HG02798 (cell line): Measurements from ENCODE around the gene RCCD1.
"Not testable (repeated sequence)": the region's sequence is repeated elsewhere in the genome, so short reads cannot be mapped to it uniquely, and the experiment has no call there.

Experiments
- ATAC-seq: cut with Tn5 transposase; IDR thresholded peaks from one replicate; pipeline ENCODE4 v1.9.1; 2021; ENCODE audit warnings: mild to moderate bottlenecking; ENCODE audit not compliant: unreplicated experiment, poor library complexity

Gene RCCD1

GRCh38 chr15:90917569-90917968 is 37.1 kb upstream of the RCCD1 start:
- no peak for ATAC-seq

- ATAC-seq, result no peak
These were observed 36.5 kb upstream of the RCCD1 start for GRCh38 chr15:90918034-90918788.

- no peak for ATAC-seq
These were observed 35.8 kb upstream of the RCCD1 start for GRCh38 chr15:90918835-90919234.

GRCh38 chr15:90921887-90922286 is 32.8 kb upstream of the RCCD1 start:
- no peak for ATAC-seq

- peak; percentile 81 for ATAC-seq
These were observed 31.9 kb upstream of the RCCD1 start for GRCh38 chr15:90922712-90923322.

- peak; percentile 72 for ATAC-seq
These were observed 30.3 kb upstream of the RCCD1 start for GRCh38 chr15:90924375-90924774.

GRCh38 chr15:90926766-90927165 is 27.9 kb upstream of the RCCD1 start:
- not testable (repeated sequence) for ATAC-seq

GRCh38 chr15:90928106-90928505 is 26.6 kb upstream of the RCCD1 start:
- not testable (repeated sequence) for ATAC-seq

GRCh38 chr15:90929246-90930019 is 25.3 kb upstream of the RCCD1 start:
- no peak for ATAC-seq

- ATAC-seq, result no peak
These were observed 23.7 kb upstream of the RCCD1 start for GRCh38 chr15:90930861-90931574.

GRCh38 chr15:90931575-90931827 is 23.2 kb upstream of the RCCD1 start:
- ATAC-seq, result no peak

- peak; percentile 56 for ATAC-seq
These were observed 22.6 kb upstream of the RCCD1 start, which contains the start of gene HDDC3 for GRCh38 chr15:90931828-90932659. Gene HDDC3, minus strand, starts transcription at chr15:90932549. Its CDS starts 9 bp downstream, at chr15:90932540.

- no peak for ATAC-seq
These were observed 22.1 kb upstream of the RCCD1 start for GRCh38 chr15:90932660-90932991.

GRCh38 chr15:90933301-90933700 is 21.4 kb upstream of the RCCD1 start:
- ATAC-seq, result no peak

- ATAC-seq, result peak; percentile 31
These were observed 20.3 kb upstream of the RCCD1 start for GRCh38 chr15:90934256-90934948.

- peak; percentile 73 for ATAC-seq
These were observed 19.5 kb upstream of the RCCD1 start, which contains the start of gene UNC45A for GRCh38 chr15:90934949-90935751. Gene UNC45A, plus strand, starts transcription at chr15:90935285. Its CDS starts 40 bp downstream, at chr15:90935325.

GRCh38 chr15:90936823-90937222 is 17.9 kb upstream of the RCCD1 start:
- ATAC-seq, result no peak

- ATAC-seq, result no peak
These were observed 16.4 kb upstream of the RCCD1 start for GRCh38 chr15:90938261-90938660.

- ATAC-seq, result no peak
These were observed 14.9 kb upstream of the RCCD1 start for GRCh38 chr15:90939756-90940155.
